Right lobe of liver (tissue), 4 donors: ENCODE results near the gene PLBD2.

Experiments
- CTCF ChIP-seq, 4 donors: fragments of 200-600 bp in 3 of 4; fragments of 450-650 bp in 1 of 4; IDR thresholded peaks; one replicate each; pipeline versions ENCODE4 v1.5.1 to v1.8.0; 2016 to 2022; ENCODE audit warnings: antibody characterized with exemption in 4 of 4, mild to moderate bottlenecking in 2 of 4
- POLR2A ChIP-seq: fragments of 450-650 bp; IDR thresholded peaks from one replicate; pipeline ENCODE4 v1.6.1; 2017; ENCODE audit warnings: antibody characterized with exemption, mild to moderate bottlenecking
- donor health status: DM: no; HTN: no; CAD: no.
- donor health status: DM: no; HTN: no; CAD: no.
- donor health status: DM: no; HTN: yes; CAD: no.

- TF ChIP-seq CTCF (IDR thresholded peaks at IDR 0.05): no peak
- no peak for TF ChIP-seq POLR2A
Measured at GRCh38 chr12:113436586-113436985, 78.2 kb downstream of the PLBD2 start.
